Osteoblast (primary cell): ENCODE results near the gene SYNE3. TPM values are rescaled to one million over a fixed set of nuclear protein-coding genes. Genes with fewer than 3 reads are reported as not detected.

Source experiments
- DNase-seq: peaks from one replicate; pipeline ENCODE4 v3.0.0; 2011; ENCODE audit warnings: low spot score, mixed read lengths; ENCODE audit not compliant: insufficient read length; ENCODE audit errors: missing footprints
- H2AFZ ChIP-seq: 2 replicates; pipeline ENCODE4 v1.6.0; 2011; ENCODE audit warnings: mild to moderate bottlenecking, low read length
- H3K27ac ChIP-seq: 2 replicates; pipeline ENCODE4 v1.5.1; 2011; ENCODE audit warnings: mild to moderate bottlenecking, low read depth, low read length, moderate library complexity
- H3K27me3 ChIP-seq: 2 replicates; pipeline ENCODE4 v1.6.0; 2012; ENCODE audit warnings: mild to moderate bottlenecking, control low read depth, inconsistent platforms, low read length, moderate library complexity; ENCODE audit not compliant: insufficient read depth
- H3K36me3 ChIP-seq: 2 replicates; pipeline ENCODE4 v1.5.1; 2011; ENCODE audit warnings: mild to moderate bottlenecking, low read length, control low read depth, moderate library complexity; ENCODE audit not compliant: insufficient read depth
- H3K4me1 ChIP-seq: 2 replicates; pipeline ENCODE4 v1.5.1; 2011; ENCODE audit warnings: mild to moderate bottlenecking, low read length, control low read depth, moderate library complexity; ENCODE audit not compliant: insufficient read depth
- H3K4me2 ChIP-seq: 2 replicates; pipeline ENCODE4 v1.6.0; 2011; ENCODE audit warnings: mild to moderate bottlenecking, low read length; ENCODE audit not compliant: insufficient read depth
- H3K4me3 ChIP-seq: fragments of 200-600 bp; sonication (generic); 3 replicates; pipeline ENCODE4 v1.5.1; 2012; ENCODE audit warnings: mild to moderate bottlenecking, low read length, inconsistent platforms; ENCODE audit not compliant: insufficient read depth
- H3K79me2 ChIP-seq: 2 replicates; pipeline ENCODE4 v1.6.0; 2012; ENCODE audit warnings: mild to moderate bottlenecking, low read length, control low read depth, inconsistent platforms; ENCODE audit not compliant: insufficient read depth
- H3K9me3 ChIP-seq: 2 replicates; pipeline ENCODE4 v1.5.1; 2011; ENCODE audit warnings: low read depth, low read length, control low read depth
- H4K20me1 ChIP-seq: 2 replicates; pipeline ENCODE4 v1.6.0; 2012; ENCODE audit warnings: mild to moderate bottlenecking, low read length, control low read depth; ENCODE audit not compliant: insufficient read depth
- total RNA-seq: library from RNA; depleted of rRNA; stranded (reverse); fragments of >200 nt; gene quantifications from 2 replicates; pipeline ENCODE4 v1.2.3, GENCODE V29; 2012
- TF ChIP-seq, protein P1 (sequence below): IDR thresholded peaks from 2 replicates; pipeline ENCODE4 v1.5.1; 2011; ENCODE audit warnings: mild to moderate bottlenecking, low read depth, low read length, moderate library complexity; ENCODE audit errors: extremely low read depth

Gene SYNE3
- total RNA-seq, 1 donor: 23.9 TPM

- peak overlapping the region; percentile 94 for H3K4me2 ChIP-seq
- TF ChIP-seq, protein P1, sequence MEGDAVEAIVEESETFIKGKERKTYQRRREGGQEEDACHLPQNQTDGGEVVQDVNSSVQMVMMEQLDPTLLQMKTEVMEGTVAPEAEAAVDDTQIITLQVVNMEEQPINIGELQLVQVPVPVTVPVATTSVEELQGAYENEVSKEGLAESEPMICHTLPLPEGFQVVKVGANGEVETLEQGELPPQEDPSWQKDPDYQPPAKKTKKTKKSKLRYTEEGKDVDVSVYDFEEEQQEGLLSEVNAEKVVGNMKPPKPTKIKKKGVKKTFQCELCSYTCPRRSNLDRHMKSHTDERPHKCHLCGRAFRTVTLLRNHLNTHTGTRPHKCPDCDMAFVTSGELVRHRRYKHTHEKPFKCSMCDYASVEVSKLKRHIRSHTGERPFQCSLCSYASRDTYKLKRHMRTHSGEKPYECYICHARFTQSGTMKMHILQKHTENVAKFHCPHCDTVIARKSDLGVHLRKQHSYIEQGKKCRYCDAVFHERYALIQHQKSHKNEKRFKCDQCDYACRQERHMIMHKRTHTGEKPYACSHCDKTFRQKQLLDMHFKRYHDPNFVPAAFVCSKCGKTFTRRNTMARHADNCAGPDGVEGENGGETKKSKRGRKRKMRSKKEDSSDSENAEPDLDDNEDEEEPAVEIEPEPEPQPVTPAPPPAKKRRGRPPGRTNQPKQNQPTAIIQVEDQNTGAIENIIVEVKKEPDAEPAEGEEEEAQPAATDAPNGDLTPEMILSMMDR: no peak
- H3K36me3 ChIP-seq: no peaks in the 10 kb centered on the region
- DNase-seq: no peak
- H4K20me1 ChIP-seq: peaks cover 26% of the 10 kb centered on the region
- peaks cover 88% of the 10 kb centered on the region for H3K79me2 ChIP-seq
- H3K9me3 ChIP-seq: no peaks in the 10 kb centered on the region
- peak overlapping the region; percentile 81 for H3K4me3 ChIP-seq
- peaks cover 54% of the 10 kb centered on the region for H3K4me1 ChIP-seq
- peak overlapping the region; percentile 94 for H3K27ac ChIP-seq
- peak overlapping the region; percentile 17 for H2AFZ ChIP-seq
- H3K27me3 ChIP-seq: no peaks in the 10 kb centered on the region
Measured at GRCh38 chr14:95533822-95534221, 17.4 kb upstream of the SYNE3 start.

- Histone ChIP-seq H4K20me1 (peaks cover 22% of the 10 kb centered on the region), H2AFZ (peak overlapping the region; percentile 17), H3K27me3 (no peaks in the 10 kb centered on the region), H3K4me2 (peak overlapping the region; percentile 94), H3K27ac (peak overlapping the region; percentile 94), H3K4me3 (peak overlapping the region; percentile 81), H3K9me3 (no peaks in the 10 kb centered on the region), H3K36me3 (no peaks in the 10 kb centered on the region), H3K79me2 (peaks cover 84% of the 10 kb centered on the region), H3K4me1 (peaks cover 55% of the 10 kb centered on the region)
- TF ChIP-seq, protein P1: no peak
- peak; percentile 95 for DNase-seq
Measured at GRCh38 chr14:95533391-95533821, 17.0 kb upstream of the SYNE3 start.

GRCh38 chr14:95531969-95532368, 15.5 kb upstream of the SYNE3 start:
- H3K4me3 ChIP-seq: peak overlapping the region; percentile 81
- H3K36me3 ChIP-seq: no peaks in the 10 kb centered on the region
- peaks cover 21% of the 10 kb centered on the region for H4K20me1 ChIP-seq
- DNase-seq: no peak
- H3K4me2 ChIP-seq: peak overlapping the region; percentile 94
- TF ChIP-seq, protein P1: no peak
- H3K27ac ChIP-seq: peak overlapping the region; percentile 94
- H3K9me3 ChIP-seq: no peaks in the 10 kb centered on the region
- peaks cover 70% of the 10 kb centered on the region for H3K79me2 ChIP-seq
- H2AFZ ChIP-seq: no peak overlapping the region
- no peaks in the 10 kb centered on the region for H3K27me3 ChIP-seq
- peaks cover 61% of the 10 kb centered on the region for H3K4me1 ChIP-seq

- H3K4me3 ChIP-seq: peak overlapping the region; percentile 13
- H2AFZ ChIP-seq: no peak overlapping the region
- peak overlapping the region; percentile 94 for H3K4me2 ChIP-seq
- DNase-seq: peak; percentile 89
- peaks cover 21% of the 10 kb centered on the region for H4K20me1 ChIP-seq
- H3K4me1 ChIP-seq: peaks cover 61% of the 10 kb centered on the region
- H3K79me2 ChIP-seq: peaks cover 65% of the 10 kb centered on the region
- no peaks in the 10 kb centered on the region for H3K9me3 ChIP-seq
- no peaks in the 10 kb centered on the region for H3K27me3 ChIP-seq
- H3K27ac ChIP-seq: peak overlapping the region; percentile 94
- TF ChIP-seq, protein P1: no peak
- H3K36me3 ChIP-seq: no peaks in the 10 kb centered on the region
Measured at GRCh38 chr14:95531473-95531872, 15.0 kb upstream of the SYNE3 start.
